Transverse colon (tissue), 4 donors: ENCODE measurements around the gene AGK. TPM values are rescaled to one million over a fixed set of nuclear protein-coding genes. Genes with fewer than 3 reads are reported as not detected.
A peak's percentile ranks its signal among the peaks of the same experiment; 100 is the strongest.
"Not testable (repeated sequence)": the region's sequence is repeated elsewhere in the genome, so short reads cannot be mapped to it uniquely, and the experiment has no call there.

Experiments
- DNase-seq: peaks from one replicate; pipeline ENCODE4 v3.0.0-alpha.2; 2019
- H3K27ac ChIP-seq, 4 donors: fragments of 200-600 bp; sonication (generic); 2 replicates each; pipeline ENCODE4 v1.5.1; 2016 to 2018; ENCODE audit warnings: inconsistent platforms in 4 of 4
- H3K27me3 ChIP-seq: fragments of 200-600 bp; sonication (generic); 2 replicates; pipeline ENCODE4 v1.5.1; 2017; ENCODE audit warnings: inconsistent platforms
- H3K36me3 ChIP-seq, 4 donors: fragments of 200-600 bp; sonication (generic); 2 replicates each; pipeline ENCODE4 v1.5.1; 2017 to 2019; ENCODE audit warnings: inconsistent platforms in 4 of 4
- H3K4me1 ChIP-seq, 4 donors: fragments of 200-600 bp; sonication (generic); 2 replicates each; pipeline ENCODE4 v1.5.1; 2017 to 2020; ENCODE audit warnings: inconsistent platforms in 4 of 4
- H3K4me3 ChIP-seq, 4 donors: fragments of 200-600 bp; sonication (generic); 1 replicate in 1 of 4; 2 replicates in 3 of 4; pipeline versions ENCODE4 v1.5.1 to v1.6.1; 2017 to 2019; ENCODE audit warnings: inconsistent platforms in 4 of 4
- H3K9me3 ChIP-seq, 2 donors: fragments of 200-600 bp; sonication (generic); 2 replicates each; pipeline ENCODE4 v1.5.1; 2017 to 2019; ENCODE audit warnings: inconsistent platforms in 2 of 2
- EP300 ChIP-seq: sonication (generic); formaldehyde crosslinking; IDR thresholded peaks from one replicate; pipeline ENCODE4 v1.6.1; 2017; ENCODE audit warnings: antibody characterized with exemption, low read depth
- POLR2A ChIP-seq: fragments of 450-650 bp; IDR thresholded peaks from one replicate; pipeline ENCODE4 v1.6.1; 2016; ENCODE audit warnings: antibody characterized with exemption, mild to moderate bottlenecking, moderate library complexity
- POLR2AphosphoS5 ChIP-seq, 3 donors: sonication (generic); formaldehyde crosslinking; IDR thresholded peaks; one replicate each; pipeline ENCODE4 v1.6.1; 2016; ENCODE audit warnings: antibody characterized with exemption in 3 of 3
- WGBS, 2 donors: methylation state at CpG; one replicate each; pipeline ENCODE4 v1.1.5; 2018; ENCODE audit warnings: low coverage in 1 of 2; 5-methylcytosine and 5-hydroxymethylcytosine counted together
- in situ Hi-C, 4 donors: fragments of 200-750 bp; cut with MboI; loops; one replicate each; pipeline versions ENCODE4 v1.15.0 to v1.15.1; 2017; ENCODE audit warnings: low sequenced_read_pairs in 3 of 4, low pct_ligation_motif_present in 1 of 4, low pct_unique_long_range_greater_than_20kb in 1 of 4
- intact Hi-C: fragments of 100-400 bp; cut with DNase I; formaldehyde crosslinking; loops from one replicate; pipeline ENCODE4 v1.15.1; 2023; ENCODE audit warnings: low total_unique reads
- total RNA-seq, 4 donors: library from RNA; depleted of rRNA; stranded (reverse); fragments of >200 nt; gene quantifications; one replicate each; pipeline ENCODE4 v1.1.0, GENCODE V29; 2016
- TF ChIP-seq, protein P1 (sequence below), 5 experiments: fragments of 200-600 bp in 3 of 5; fragments of 450-650 bp in 2 of 5; sonication (generic) in 3 of 5; IDR thresholded peaks; 1 replicate in 2 of 5; 2 replicates in 3 of 5; pipeline ENCODE4 v1.5.1; 2016 to 2017; ENCODE audit warnings: antibody characterized with exemption in 5 of 5, inconsistent platforms in 3 of 5, mild to moderate bottlenecking in 2 of 5, moderate library complexity in 1 of 5

Gene AGK
- total RNA-seq, 4 donors from 2014 or later = 5.4 to 22.8 (median 19.1) TPM

DNA sequence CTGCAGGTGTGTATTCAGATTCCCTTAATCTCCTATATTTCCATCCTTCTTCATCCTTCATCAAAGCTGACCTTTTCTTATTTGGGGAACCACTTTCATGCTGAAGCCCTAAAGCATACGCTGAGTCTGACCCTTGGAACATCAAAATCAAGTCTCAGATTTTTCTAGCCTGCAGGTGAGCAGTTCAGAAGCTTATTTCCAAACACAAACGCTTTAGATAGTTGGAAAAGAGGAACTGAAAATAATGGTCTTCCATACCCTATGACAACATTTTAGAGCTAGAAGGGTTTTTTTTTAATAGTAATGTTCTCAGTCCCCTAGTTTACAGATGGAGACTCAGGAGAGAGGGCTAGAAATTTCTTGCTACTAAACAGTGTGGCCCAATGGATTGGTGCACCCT lies 1.6 kb upstream of the AGK start:
- 87 to 100% methylated on average over 1 to 2 of the region's 2 CpGs for WGBS, 2 donors
- Histone ChIP-seq H3K27me3 (no peaks in the 10 kb centered on the region), H3K4me1 (peaks cover 0 to 15% (median 9%) of the 10 kb centered on the region in 4 donors), H3K9me3 (no peaks in the 10 kb centered on the region), H3K36me3 (no peaks in the 10 kb centered on the region), H3K4me3 (no peak overlapping the region), H3K27ac (no peak overlapping the region)
- TF ChIP-seq, protein P1, sequence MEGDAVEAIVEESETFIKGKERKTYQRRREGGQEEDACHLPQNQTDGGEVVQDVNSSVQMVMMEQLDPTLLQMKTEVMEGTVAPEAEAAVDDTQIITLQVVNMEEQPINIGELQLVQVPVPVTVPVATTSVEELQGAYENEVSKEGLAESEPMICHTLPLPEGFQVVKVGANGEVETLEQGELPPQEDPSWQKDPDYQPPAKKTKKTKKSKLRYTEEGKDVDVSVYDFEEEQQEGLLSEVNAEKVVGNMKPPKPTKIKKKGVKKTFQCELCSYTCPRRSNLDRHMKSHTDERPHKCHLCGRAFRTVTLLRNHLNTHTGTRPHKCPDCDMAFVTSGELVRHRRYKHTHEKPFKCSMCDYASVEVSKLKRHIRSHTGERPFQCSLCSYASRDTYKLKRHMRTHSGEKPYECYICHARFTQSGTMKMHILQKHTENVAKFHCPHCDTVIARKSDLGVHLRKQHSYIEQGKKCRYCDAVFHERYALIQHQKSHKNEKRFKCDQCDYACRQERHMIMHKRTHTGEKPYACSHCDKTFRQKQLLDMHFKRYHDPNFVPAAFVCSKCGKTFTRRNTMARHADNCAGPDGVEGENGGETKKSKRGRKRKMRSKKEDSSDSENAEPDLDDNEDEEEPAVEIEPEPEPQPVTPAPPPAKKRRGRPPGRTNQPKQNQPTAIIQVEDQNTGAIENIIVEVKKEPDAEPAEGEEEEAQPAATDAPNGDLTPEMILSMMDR (IDR thresholded peaks at IDR 0.05) = no peak
- TF ChIP-seq POLR2A (no peak), EP300 (no peak), POLR2AphosphoS5 (IDR thresholded peaks at IDR 0.05) (no peak)
- no peak for DNase-seq
- intact Hi-C loops (no loop called here), in situ Hi-C loops (loop anchor here in 3 of 4 donors (25.0 kb wide), 2 partner anchors 537 to 737 kb away; partner anchors contain the start of gene MRPS33 (in 1 of the 3))

- no peak for TF ChIP-seq POLR2A
- no peak for TF ChIP-seq EP300
- no peak for TF ChIP-seq POLR2AphosphoS5 (IDR thresholded peaks at IDR 0.05)
- intact Hi-C loops (no loop called here), in situ Hi-C loops (no loop called here)
- Histone ChIP-seq H3K9me3 (no peaks in the 10 kb centered on the region), H3K4me1 (peaks cover 0 to 15% (median 9%) of the 10 kb centered on the region in 4 donors), H3K4me3 (peak overlapping the region; percentile 67 to 97 (median 88)), H3K36me3 (no peaks in the 10 kb centered on the region), H3K27ac (peak overlapping the region; percentile 59 to 82 (median 70)), H3K27me3 (no peaks in the 10 kb centered on the region)
- no peak for DNase-seq
- WGBS, 2 donors = 49 to 51% methylated on average over 16 to 18 of the region's 18 CpGs
Measured at GRCh38 chr7:141550386-141551093, 670 bp upstream of the AGK start.

GRCh38 chr7:141551782-141552181 lies 572 bp downstream of the AGK start:
- intact Hi-C loops = no loop called here

GRCh38 chr7:141557360-141557759 lies 6.2 kb downstream of the AGK start:
- Histone ChIP-seq H3K27ac (no peak overlapping the region), H3K4me3 (no peak overlapping the region), H3K4me1 (peaks cover 0 to 4% (median under 1%) of the 10 kb centered on the region in 4 donors), H3K36me3 (peaks cover 0 to 8% (median 3%) of the 10 kb centered on the region in 4 donors), H3K9me3 (no peaks in the 10 kb centered on the region), H3K27me3 (no peaks in the 10 kb centered on the region)
- TF ChIP-seq POLR2A = no peak
- TF ChIP-seq, protein P1 (IDR thresholded peaks at IDR 0.05) = no peak
- TF ChIP-seq POLR2AphosphoS5 (IDR thresholded peaks at IDR 0.05) = no peak
- no peak for TF ChIP-seq EP300
- no peak for DNase-seq
- in situ Hi-C loops = no loop called here
- intact Hi-C loops = no loop called here
- 64 to 80% methylated on average over 2 to 3 of the region's 3 CpGs for WGBS, 2 donors

More at GRCh38 chr7:141551782-141552181, 572 bp downstream of the AGK start:
- in situ Hi-C loops = no loop called here
- no peaks in the 10 kb centered on the region for H3K27me3 ChIP-seq
- no peak for DNase-seq
- H3K27ac ChIP-seq = peak overlapping the region; percentile 59 to 82 (median 70)
- peaks cover 0 to 15% (median 9%) of the 10 kb centered on the region in 4 donors for H3K4me1 ChIP-seq
- no peak for TF ChIP-seq POLR2A
- TF ChIP-seq POLR2AphosphoS5 (IDR thresholded peaks at IDR 0.05) = no peak
- TF ChIP-seq, protein P1 (IDR thresholded peaks at IDR 0.05) = no peak
- TF ChIP-seq EP300 = no peak
- WGBS, 2 donors = 8 to 10% methylated on average over 3 to 4 of the region's 4 CpGs
- H3K4me3 ChIP-seq = peak overlapping the region; percentile 67 to 97 (median 88)
- no peaks in the 10 kb centered on the region for H3K36me3 ChIP-seq
- H3K9me3 ChIP-seq = no peaks in the 10 kb centered on the region

- H3K27ac ChIP-seq, in situ Hi-C loops, intact Hi-C loops, H3K4me3 ChIP-seq, H3K36me3 ChIP-seq, DNase-seq, H3K9me3 ChIP-seq, H3K4me1 ChIP-seq, H3K27me3 ChIP-seq: not testable (repeated sequence)
- WGBS, 2 donors = 80 to 86% methylated on average over 11 of the region's 11 CpGs
Measured at GRCh38 chr7:141557831-141558531, 6.8 kb downstream of the AGK start.
